Stomach (tissue), 9 donors: ENCODE measurements around the gene SLC15A3. TPM values are rescaled to one million over a fixed set of nuclear protein-coding genes. Genes with fewer than 3 reads are reported as not detected.
"Not testable (repeated sequence)": the region's sequence is repeated elsewhere in the genome, so short reads cannot be mapped to it uniquely, and the experiment has no call there.

Experiments used
- DNase-seq, 2 donors: peaks; one replicate each; pipeline versions ENCODE4 v3.0.0 to v3.0.0-alpha.2; 2013 to 2019
- H3K27ac ChIP-seq, 5 donors: fragments of 200-600 bp in 4 of 5; sonication (generic) in 4 of 5; one replicate each; pipeline ENCODE4 v1.5.1; 2013 to 2019; ENCODE audit warnings: mild to moderate bottlenecking in 1 of 5, moderate library complexity in 1 of 5
- H3K27me3 ChIP-seq, 3 donors: fragments of 200-600 bp; sonication (generic); one replicate each; pipeline ENCODE4 v1.5.1; 2017 to 2019; ENCODE audit warnings: mixed run types in 1 of 3
- H3K36me3 ChIP-seq, 4 donors: fragments of 200-600 bp; sonication (generic); 1 replicate in 3 of 4; 2 replicates in 1 of 4; pipeline ENCODE4 v1.5.1; 2016 to 2019
- H3K4me1 ChIP-seq, 4 donors: fragments of 200-600 bp; sonication (generic); one replicate each; pipeline ENCODE4 v1.5.1; 2016 to 2019
- H3K4me3 ChIP-seq, 4 donors: fragments of 200-600 bp; sonication (generic) in 3 of 4; one replicate each; pipeline ENCODE4 v1.5.1; 2016 to 2019; ENCODE audit warnings: mild to moderate bottlenecking in 1 of 4
- H3K9me3 ChIP-seq, 4 donors: fragments of 200-600 bp; sonication (generic); one replicate each; pipeline ENCODE4 v1.5.1; 2016 to 2019
- CTCF ChIP-seq, 7 experiments: fragments of 450-650 bp in 4 of 7; fragments of 200-600 bp in 3 of 7; sonication (generic) in 3 of 7; IDR thresholded peaks; one replicate each; pipeline ENCODE4 v1.5.1; 2016 to 2019; ENCODE audit warnings: antibody characterized with exemption in 7 of 7, control low read depth in 2 of 7, mild to moderate bottlenecking in 1 of 7
- EP300 ChIP-seq: sonication (generic); formaldehyde crosslinking; IDR thresholded peaks from one replicate; pipeline ENCODE4 v1.6.1; 2017; ENCODE audit warnings: antibody characterized with exemption
- POLR2A ChIP-seq, 4 donors: fragments of 450-650 bp; IDR thresholded peaks; one replicate each; pipeline ENCODE4 v1.6.1; 2016; ENCODE audit warnings: antibody characterized with exemption in 4 of 4, control low read depth in 2 of 4, mild to moderate bottlenecking in 1 of 4, moderate library complexity in 1 of 4
- POLR2AphosphoS5 ChIP-seq, 3 donors: sonication (generic); formaldehyde crosslinking; IDR thresholded peaks; one replicate each; pipeline ENCODE4 v1.6.1; 2016; ENCODE audit warnings: antibody characterized with exemption in 3 of 3
- WGBS, 5 donors: extraction: QIAGEN DNeasy Blood & Tissue Kit in 3 of 5; methylation state at CpG; one replicate each; pipeline versions ENCODE4 v1.1.5 to v1.1.7; 2013 to 2018; 5-methylcytosine and 5-hydroxymethylcytosine counted together
- intact Hi-C: fragments of 100-400 bp; cut with DNase I; formaldehyde crosslinking; loops from one replicate; pipeline ENCODE4 v1.15.1; 2023; ENCODE audit warnings: low total_unique reads
- polyA plus RNA-seq, 3 donors: library from polyadenylated mRNA; stranded (reverse); fragments of 200-250 nt; gene quantifications; one replicate each; pipeline ENCODE4 v1.2.3, GENCODE V29; 2013
- total RNA-seq, 5 donors: library from RNA; depleted of rRNA; stranded (reverse); fragments of >200 nt; gene quantifications; one replicate each; pipeline versions ENCODE4 v1.1.0 to v1.2.3, GENCODE V29; 2014 to 2016
- donor health status: healthy with polysubstance abuse.
- donor health status: Bipolar disorder and iron deficiency.
- donor health status: healthy.

Gene SLC15A3
- total and polyA plus RNA-seq, 8 donors, result 7.9 to 33.6 (median 20.7) TPM

- Histone ChIP-seq H3K27ac (no peak overlapping the region), H3K36me3 (no peaks in the 10 kb centered on the region), H3K4me1 (peaks cover 0 to 12% (median 0%) of the 10 kb centered on the region in 4 donors), H3K9me3 (no peaks in the 10 kb centered on the region), H3K27me3 (no peaks in the 10 kb centered on the region), H3K4me3 (no peak overlapping the region)
- DNase-seq, result no peak
- TF ChIP-seq EP300 (no peak), POLR2A (IDR thresholded peaks at IDR 0.05) (no peak), CTCF (IDR thresholded peaks at IDR 0.05) (no peak)
- 85 to 96% (median 89%) methylated on average over 4 of the region's 4 CpGs for WGBS, 5 donors
- intact Hi-C loops, result no loop called here
These were observed 25.2 kb upstream of the SLC15A3 start for GRCh38 chr11:60977224-60977623.

- 82 to 92% (median 89%) methylated on average over 6 of the region's 6 CpGs for WGBS, 5 donors
- intact Hi-C loops, result no loop called here
These were observed 22.8 kb upstream of the SLC15A3 start for GRCh38 chr11:60974726-60975125.

DNA sequence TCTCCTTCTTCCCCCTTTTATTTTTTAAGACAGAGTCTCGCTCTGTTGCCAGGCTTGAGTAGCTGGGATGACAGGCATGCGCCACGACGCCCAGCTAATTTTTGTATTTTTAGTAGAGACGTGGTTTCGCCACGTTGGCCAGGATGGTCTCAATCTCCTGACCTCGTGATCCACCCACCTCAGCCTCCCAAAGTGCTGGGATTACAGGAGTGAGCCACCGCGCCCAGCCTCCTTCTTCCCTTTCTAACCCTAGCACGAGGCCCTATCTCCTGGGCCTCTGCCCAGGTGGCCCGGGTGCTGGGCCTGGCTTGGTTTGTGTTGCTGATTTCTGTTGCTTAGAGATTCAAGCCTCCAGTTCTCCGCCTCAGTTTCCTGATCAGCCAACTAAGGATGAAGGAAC, 22.3 kb upstream of the SLC15A3 start:
- H3K4me1 ChIP-seq, result peaks cover 0 to 22% (median 3%) of the 10 kb centered on the region in 4 donors
- H3K27ac ChIP-seq, result peak overlapping the region in 2 of 5 donors; percentile 4 to 31
- DNase-seq, H3K27me3 ChIP-seq, H3K9me3 ChIP-seq, intact Hi-C loops, H3K36me3 ChIP-seq: not testable (repeated sequence)
- WGBS, 5 donors, result 74 to 87% (median 80%) methylated on average over 13 of the region's 13 CpGs
- peak overlapping the region in 1 of 4 donors; percentile 3 for H3K4me3 ChIP-seq

More at GRCh38 chr11:60974726-60975125, 22.8 kb upstream of the SLC15A3 start:
- Histone ChIP-seq H3K27me3 (no peaks in the 10 kb centered on the region), H3K9me3 (no peaks in the 10 kb centered on the region), H3K36me3 (no peaks in the 10 kb centered on the region), H3K27ac (peak overlapping the region in 2 of 5 donors; percentile 4 to 31), H3K4me3 (no peak overlapping the region), H3K4me1 (peaks cover 0 to 22% (median 3%) of the 10 kb centered on the region in 4 donors)
- DNase-seq, result peak in 1 of 2 donors; percentile 42
- TF ChIP-seq POLR2A (IDR thresholded peaks at IDR 0.05), result no peak
- no peak for TF ChIP-seq EP300
- TF ChIP-seq POLR2AphosphoS5 (IDR thresholded peaks at IDR 0.05), result no peak
- TF ChIP-seq CTCF (IDR thresholded peaks at IDR 0.05), result no peak

GRCh38 chr11:60973699-60974098, 21.7 kb upstream of the SLC15A3 start:
- Histone ChIP-seq H3K4me3 (peak overlapping the region in 1 of 4 donors; percentile 3), H3K4me1 (peaks cover 0 to 22% (median 3%) of the 10 kb centered on the region in 4 donors), H3K27ac (peak overlapping the region in 2 of 5 donors; percentile 31 to 34), H3K27me3 (no peaks in the 10 kb centered on the region), H3K9me3 (no peaks in the 10 kb centered on the region), H3K36me3 (no peaks in the 10 kb centered on the region)
- TF ChIP-seq POLR2A (IDR thresholded peaks at IDR 0.05) (no peak), CTCF (IDR thresholded peaks at IDR 0.05) (no peak), POLR2AphosphoS5 (IDR thresholded peaks at IDR 0.05) (no peak)
- no peak for DNase-seq
- 75 to 89% (median 80%) methylated on average over 6 of the region's 6 CpGs for WGBS, 5 donors
- intact Hi-C loops, result no loop called here

DNA sequence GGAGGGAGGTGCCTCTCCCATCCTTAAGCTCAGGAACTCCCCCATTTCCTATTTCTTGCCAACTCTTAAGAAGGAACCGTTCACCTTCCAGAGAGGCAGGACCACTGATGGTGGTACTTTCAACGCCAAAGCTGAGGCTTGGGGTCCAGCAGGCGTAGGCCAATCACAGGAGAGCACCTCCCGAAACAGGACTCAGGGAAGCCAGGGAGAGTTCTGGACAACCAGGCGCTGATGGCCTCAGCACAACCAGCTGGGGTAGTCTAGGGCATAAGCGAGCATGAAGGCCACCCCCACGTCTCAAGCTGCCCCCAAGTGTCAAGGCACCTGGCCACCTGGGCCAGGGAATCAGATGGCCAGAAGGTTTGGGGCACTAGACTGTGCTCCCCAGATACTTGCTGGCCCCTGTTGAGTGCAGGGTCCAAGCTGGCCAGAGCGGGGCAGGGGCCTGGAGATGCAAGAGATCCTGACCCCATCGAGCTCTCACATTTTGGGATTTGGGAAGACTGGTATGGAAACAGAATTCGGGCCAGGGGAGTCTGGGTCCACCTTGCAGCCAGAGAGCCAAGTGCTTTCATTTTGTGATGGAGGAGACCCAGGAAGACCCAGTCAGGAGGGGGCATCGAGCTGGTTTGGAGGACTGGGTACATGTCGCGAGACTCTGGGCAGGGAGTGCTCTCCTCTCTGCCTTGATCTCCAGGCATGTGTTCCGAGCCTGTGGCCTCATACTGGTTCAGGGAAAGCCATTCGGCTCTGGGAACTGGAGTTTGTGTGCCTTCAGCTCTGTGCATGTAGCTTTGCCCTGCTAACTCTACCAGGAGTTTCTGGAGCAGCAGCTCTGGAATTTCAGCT, 20.4 kb upstream of the SLC15A3 start:
- Histone ChIP-seq H3K4me1 (peaks cover 0 to 18% (median 3%) of the 10 kb centered on the region in 4 donors), H3K36me3 (no peaks in the 10 kb centered on the region), H3K4me3 (peak overlapping the region; percentile 7 to 37 (median 28)), H3K27me3 (no peaks in the 10 kb centered on the region), H3K9me3 (no peaks in the 10 kb centered on the region), H3K27ac (peak overlapping the region in 4 of 5 donors; percentile 10 to 68 (median 54))
- no peak for TF ChIP-seq CTCF (IDR thresholded peaks at IDR 0.05)
- no peak for TF ChIP-seq POLR2A (IDR thresholded peaks at IDR 0.05)
- no peak for TF ChIP-seq POLR2AphosphoS5 (IDR thresholded peaks at IDR 0.05)
- no peak for TF ChIP-seq EP300
- DNase-seq, result no peak
- 76 to 87% (median 82%) methylated on average over 10 to 15 of the region's 15 CpGs for WGBS, 5 donors
- intact Hi-C loops, result no loop called here
